PC-3 (cell line): Measurements from ENCODE around the gene C4orf33.

Source experiments
- CTCF ChIP-seq: fragments of 300-600 bp; sonication (generic); conservative IDR thresholded peaks from 2 replicates; pipeline ENCODE4 v1.5.1; 2017; ENCODE audit warnings: antibody characterized with exemption, low read depth, mild to moderate bottlenecking, low read length
- EZH2 ChIP-seq: fragments of 300-600 bp; sonication (generic); IDR thresholded peaks from one replicate; pipeline ENCODE4 v1.6.1; 2017; ENCODE audit warnings: antibody characterized with exemption, mild to moderate bottlenecking, low read length; ENCODE audit not compliant: unreplicated experiment
- EZH2phosphoT487 ChIP-seq: fragments of 300-600 bp; sonication (generic); IDR thresholded peaks from 2 replicates; pipeline ENCODE4 v1.6.1; 2018; ENCODE audit warnings: mild to moderate bottlenecking, antibody characterized with exemption, low read length, borderline replicate concordance

- TF ChIP-seq CTCF (no peak), EZH2 (no peak), EZH2phosphoT487 (no peak)
These were observed 2.6 kb downstream of the C4orf33 start for GRCh38 chr4:129098531-129099001.
